ENCODE measurements around the gene KIRREL1. TPM values are rescaled to one million over a fixed set of nuclear protein-coding genes. Genes with fewer than 3 reads are reported as not detected.

The KIRREL1 gene
- total RNA-seq: 10 to 100 TPM; 26.1 to 55.5 (median 34.1) TPM

DNA sequence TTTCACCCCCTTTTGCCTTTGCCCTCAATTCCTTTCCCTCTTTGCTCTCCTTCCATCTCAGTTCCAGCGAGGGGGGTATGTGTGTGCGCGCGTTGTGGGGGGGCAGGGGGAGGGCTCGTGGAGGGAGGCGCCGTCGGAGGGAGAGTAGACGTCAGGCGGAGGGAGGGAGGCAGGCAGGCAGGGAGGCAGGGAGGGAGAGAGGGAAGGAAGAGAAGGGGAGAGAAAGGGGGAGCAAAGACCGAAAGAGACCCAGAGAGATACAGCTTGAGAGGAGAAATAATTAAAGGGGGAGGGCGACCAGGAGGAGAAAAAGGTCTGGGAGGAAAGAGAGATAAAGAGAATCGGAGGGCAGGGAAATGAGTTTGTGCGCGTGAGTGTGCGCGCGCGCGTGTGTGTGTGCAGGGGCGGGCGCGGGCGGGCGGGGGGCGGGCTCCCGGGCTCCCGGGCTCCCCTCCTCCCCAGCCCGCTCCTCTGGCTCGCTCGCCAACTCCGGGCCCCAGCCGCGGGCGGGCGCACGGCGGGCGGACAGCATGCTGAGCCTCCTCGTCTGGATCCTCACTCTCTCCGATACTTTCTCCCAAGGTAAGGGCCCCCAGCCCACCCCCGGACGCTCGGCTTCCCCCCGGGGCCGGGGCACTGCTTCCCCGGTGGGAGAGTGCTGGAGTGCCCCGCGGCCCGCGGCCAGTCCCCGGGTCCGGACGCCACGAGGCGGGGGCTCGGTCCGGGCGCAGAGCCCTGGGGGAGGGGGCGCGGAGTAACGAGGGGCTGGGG, at the start of gene KIRREL1:
Gene KIRREL1, plus strand, starts transcription at position 499 of the 771 bp plus-strand sequence. Its CDS starts 32 bp downstream, at position 531.
- intact Hi-C loops (cut with DNase I; ENCODE audit: low total_unique reads): loop anchor here (5.0 to 10.0 kb wide), 2 partner anchors 44 to 121 kb away; no protein-coding TSS in a partner anchor
- no peaks in the 10 kb centered on the region for H3K36me3 ChIP-seq
- TF ChIP-seq, protein P1, sequence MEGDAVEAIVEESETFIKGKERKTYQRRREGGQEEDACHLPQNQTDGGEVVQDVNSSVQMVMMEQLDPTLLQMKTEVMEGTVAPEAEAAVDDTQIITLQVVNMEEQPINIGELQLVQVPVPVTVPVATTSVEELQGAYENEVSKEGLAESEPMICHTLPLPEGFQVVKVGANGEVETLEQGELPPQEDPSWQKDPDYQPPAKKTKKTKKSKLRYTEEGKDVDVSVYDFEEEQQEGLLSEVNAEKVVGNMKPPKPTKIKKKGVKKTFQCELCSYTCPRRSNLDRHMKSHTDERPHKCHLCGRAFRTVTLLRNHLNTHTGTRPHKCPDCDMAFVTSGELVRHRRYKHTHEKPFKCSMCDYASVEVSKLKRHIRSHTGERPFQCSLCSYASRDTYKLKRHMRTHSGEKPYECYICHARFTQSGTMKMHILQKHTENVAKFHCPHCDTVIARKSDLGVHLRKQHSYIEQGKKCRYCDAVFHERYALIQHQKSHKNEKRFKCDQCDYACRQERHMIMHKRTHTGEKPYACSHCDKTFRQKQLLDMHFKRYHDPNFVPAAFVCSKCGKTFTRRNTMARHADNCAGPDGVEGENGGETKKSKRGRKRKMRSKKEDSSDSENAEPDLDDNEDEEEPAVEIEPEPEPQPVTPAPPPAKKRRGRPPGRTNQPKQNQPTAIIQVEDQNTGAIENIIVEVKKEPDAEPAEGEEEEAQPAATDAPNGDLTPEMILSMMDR (IDR thresholded peaks at IDR 0.05): no peak
- TF ChIP-seq POLR2AphosphoS5 (IDR thresholded peaks at IDR 0.05): peak in 2 of 3 donors; percentile 24 to 30
- no peaks in the 10 kb centered on the region for H3K9me3 ChIP-seq
- H3K4me1 ChIP-seq: no peaks in the 10 kb centered on the region
- peak within 1 kb of the TSS; percentile 79 to 98 (median 94) for H3K4me3 ChIP-seq
- H3K27me3 ChIP-seq: no peaks in the 10 kb centered on the region
- no peak for DNase-seq (ENCODE audit: low spot score in 2 of 2)
- H3K27ac ChIP-seq: peak within 1 kb of the TSS; percentile 91 to 98

DNA sequence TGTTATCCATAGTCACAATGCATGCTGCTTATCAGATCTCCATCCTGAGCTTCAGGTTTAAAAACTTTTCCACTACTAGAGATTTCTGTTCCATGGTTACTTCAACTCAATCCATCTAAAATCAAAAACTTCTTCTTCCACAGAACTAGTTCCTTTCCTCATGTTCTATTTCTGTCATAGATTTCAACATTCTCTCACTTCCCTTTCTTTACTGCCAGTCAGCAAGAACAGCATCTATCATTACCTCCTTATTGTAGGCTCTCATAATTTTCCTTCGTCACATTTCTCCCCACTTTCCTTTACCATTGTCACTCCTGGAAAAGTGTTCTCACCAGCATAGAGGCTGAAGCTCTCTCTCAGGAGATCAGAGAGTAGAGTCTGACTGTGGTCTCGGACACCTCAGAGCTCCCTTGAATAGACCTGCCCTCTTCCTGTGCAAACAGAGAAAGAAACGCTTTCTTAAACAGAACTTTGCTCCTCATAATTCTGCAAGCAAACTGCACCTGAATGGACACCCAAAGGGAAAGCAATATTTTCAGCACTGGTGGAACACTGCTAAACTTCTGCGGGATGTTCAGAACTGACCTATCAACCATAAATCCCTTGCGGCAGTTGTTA, 48.7 kb upstream of the KIRREL1 start:
- no peaks in the 10 kb centered on the region for H3K36me3 ChIP-seq
- intact Hi-C loops (cut with DNase I; ENCODE audit: low total_unique reads): no loop called here
- TF ChIP-seq, protein P1 (IDR thresholded peaks at IDR 0.05): no peak
- no peak for TF ChIP-seq POLR2A (IDR thresholded peaks at IDR 0.05)
- TF ChIP-seq POLR2AphosphoS5 (IDR thresholded peaks at IDR 0.05): no peak
- H3K4me3 ChIP-seq: no peak overlapping the region
- no peak overlapping the region for H3K27ac ChIP-seq
- H3K4me1 ChIP-seq: no peaks in the 10 kb centered on the region
- no peaks in the 10 kb centered on the region for H3K27me3 ChIP-seq
- H3K9me3 ChIP-seq: no peaks in the 10 kb centered on the region
- no peak for DNase-seq (ENCODE audit: low spot score in 2 of 2)

DNA sequence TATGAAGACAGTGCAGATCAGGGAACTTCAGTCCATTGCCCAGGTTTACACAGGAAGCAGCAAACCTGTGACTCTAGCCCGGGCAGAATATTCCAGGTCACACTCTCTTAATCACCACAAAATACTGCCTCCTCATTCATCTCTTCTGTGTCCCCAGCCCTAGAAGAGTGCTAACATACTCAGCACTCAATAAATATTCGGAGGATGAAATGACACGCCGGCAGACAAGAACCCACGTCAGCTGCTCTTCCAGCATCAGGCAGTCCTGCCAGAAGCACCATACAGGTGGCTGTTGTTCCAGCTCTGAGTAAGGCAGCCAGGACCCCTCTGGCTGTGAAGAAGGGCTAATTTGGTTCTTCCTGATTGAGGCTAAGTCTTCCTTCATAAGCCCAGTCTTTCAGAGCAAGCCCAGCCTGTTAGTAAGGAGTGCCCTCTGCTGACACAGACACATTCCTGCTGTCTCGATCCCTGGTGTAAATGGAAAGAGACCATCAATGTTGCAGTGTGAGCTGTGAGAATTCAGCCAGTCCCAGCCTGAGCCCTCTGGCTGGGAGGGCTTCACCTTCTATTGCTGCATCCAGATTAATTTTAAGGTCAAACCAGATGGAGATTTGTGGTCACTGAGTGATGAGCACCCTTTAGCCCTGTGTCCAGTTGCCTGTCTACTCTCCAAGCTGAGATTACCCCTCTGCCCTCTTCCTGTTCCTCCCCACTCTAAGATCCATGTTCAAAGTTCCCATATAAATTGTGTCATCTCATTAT, 45.0 kb upstream of the KIRREL1 start:
- no peak for DNase-seq (ENCODE audit: low spot score in 2 of 2)
- no peaks in the 10 kb centered on the region for H3K4me1 ChIP-seq
- H3K9me3 ChIP-seq: no peaks in the 10 kb centered on the region
- H3K27me3 ChIP-seq: no peaks in the 10 kb centered on the region
- H3K27ac ChIP-seq: no peak overlapping the region
- intact Hi-C loops (cut with DNase I; ENCODE audit: low total_unique reads): no loop called here
- no peak for TF ChIP-seq POLR2A (IDR thresholded peaks at IDR 0.05)
- TF ChIP-seq, protein P1 (IDR thresholded peaks at IDR 0.05): no peak
- TF ChIP-seq POLR2AphosphoS5 (IDR thresholded peaks at IDR 0.05): no peak
- no peak overlapping the region for H3K4me3 ChIP-seq
- no peaks in the 10 kb centered on the region for H3K36me3 ChIP-seq

DNA sequence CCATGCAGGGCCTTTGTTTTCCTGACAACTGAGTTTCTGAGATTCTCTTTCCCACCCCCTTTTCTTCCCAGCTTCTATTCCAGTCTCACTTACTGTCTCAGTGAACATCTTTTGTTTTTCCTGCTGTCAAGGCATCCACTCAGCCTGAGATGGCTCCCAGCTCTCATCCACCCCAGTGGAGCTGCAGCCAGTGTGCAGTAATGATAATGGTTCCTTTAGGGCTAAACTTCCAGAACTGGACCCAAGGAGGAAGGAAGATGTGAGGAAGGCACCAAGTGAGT, 44.4 kb upstream of the KIRREL1 start:
- Histone ChIP-seq H3K36me3 (no peaks in the 10 kb centered on the region), H3K4me1 (no peaks in the 10 kb centered on the region), H3K4me3 (no peak overlapping the region), H3K27ac (no peak overlapping the region), H3K9me3 (no peaks in the 10 kb centered on the region), H3K27me3 (no peaks in the 10 kb centered on the region)
- intact Hi-C loops (cut with DNase I; ENCODE audit: low total_unique reads): no loop called here
- DNase-seq (ENCODE audit: low spot score in 2 of 2): no peak
- no peak for TF ChIP-seq POLR2A (IDR thresholded peaks at IDR 0.05)
- TF ChIP-seq, protein P1 (IDR thresholded peaks at IDR 0.05): no peak
- no peak for TF ChIP-seq POLR2AphosphoS5 (IDR thresholded peaks at IDR 0.05)

DNA sequence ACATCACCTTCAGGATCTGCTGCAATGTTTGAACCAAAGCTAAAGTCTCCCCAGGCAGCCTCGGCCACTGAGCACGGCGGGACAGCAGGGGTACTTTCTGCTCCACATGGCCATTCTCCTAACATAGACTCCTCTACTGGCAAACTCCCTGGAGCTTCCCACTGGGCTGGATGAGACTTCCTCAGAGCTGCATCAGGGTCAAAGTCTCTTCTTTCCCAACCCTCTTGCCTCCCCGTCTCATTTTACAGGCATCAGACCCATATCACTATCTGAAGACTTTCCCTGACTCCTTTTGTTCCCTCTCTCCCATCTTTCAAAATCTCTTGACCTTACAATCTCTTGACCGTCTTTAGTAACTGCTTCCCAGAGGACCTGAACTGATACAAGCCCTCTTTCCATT, 42.2 kb upstream of the KIRREL1 start:
- no peaks in the 10 kb centered on the region for H3K27me3 ChIP-seq
- H3K4me1 ChIP-seq: no peaks in the 10 kb centered on the region
- TF ChIP-seq, protein P1 (IDR thresholded peaks at IDR 0.05): no peak
- TF ChIP-seq POLR2A (IDR thresholded peaks at IDR 0.05) (no peak), POLR2AphosphoS5 (IDR thresholded peaks at IDR 0.05) (no peak)
- no peak for DNase-seq (ENCODE audit: low spot score in 2 of 2)
- H3K27ac ChIP-seq: no peak overlapping the region
- no peak overlapping the region for H3K4me3 ChIP-seq
- no peaks in the 10 kb centered on the region for H3K9me3 ChIP-seq
- no peaks in the 10 kb centered on the region for H3K36me3 ChIP-seq
- intact Hi-C loops (cut with DNase I; ENCODE audit: low total_unique reads): no loop called here

Measured in breast epithelium (tissue), 4 donors.